ENCODE results near the gene AMZ1. TPM values are rescaled to one million over a fixed set of nuclear protein-coding genes. Genes with fewer than 3 reads are reported as not detected.

Gene AMZ1
- total and polyA plus RNA-seq, 10 of the 15 experiments (the other 5 are each of a cell fraction or from before 2014, with no cell fraction given): 0.02 to 2.0 (median 0.69) TPM

DNA sequence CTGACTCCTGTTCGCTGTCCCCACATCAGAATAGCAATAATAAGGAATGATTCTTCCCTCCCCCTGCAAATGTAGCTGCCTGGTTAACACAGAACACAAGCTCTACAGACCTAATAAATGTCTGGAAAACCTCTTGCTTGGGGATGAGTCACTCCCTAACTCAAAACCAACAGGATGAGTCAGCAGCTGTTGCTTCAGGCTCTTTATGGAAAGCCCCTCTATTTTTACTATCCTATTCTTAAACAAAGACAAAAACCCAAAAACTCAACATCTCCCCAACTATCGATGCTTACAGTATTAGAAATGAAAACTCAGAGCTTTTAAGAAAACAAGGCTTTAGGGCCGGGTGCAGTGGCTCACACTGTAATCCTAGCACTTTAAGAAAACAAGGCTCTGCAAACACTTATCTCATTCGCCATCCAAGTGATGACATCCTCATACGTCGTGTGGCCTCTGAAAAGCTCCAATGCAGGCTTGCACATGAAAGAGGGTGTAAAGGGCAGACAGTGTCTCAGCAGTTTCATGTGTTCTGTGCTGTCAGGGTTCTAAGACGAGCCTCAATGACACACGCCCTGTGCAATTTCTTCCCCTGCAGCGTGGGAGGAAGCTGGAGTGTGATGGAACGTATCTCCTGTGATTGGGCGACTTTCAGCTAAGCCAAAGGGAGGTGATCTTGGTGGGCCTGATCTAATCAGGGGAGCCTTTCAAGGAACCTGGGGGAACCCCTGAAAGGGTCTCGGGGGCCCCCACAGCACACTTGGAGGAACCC, 70.1 kb downstream of the AMZ1 start:
- Histone ChIP-seq H3K4me1 (ENCODE audit: control insufficient read depth, insufficient read depth, low read length) (peaks cover 33% of the 10 kb centered on the region), H3K4me2 (ENCODE audit: control insufficient read depth, insufficient read depth) (peak overlapping the region; percentile 72), H3K27me3 (replicated peaks in 1 of 2; ENCODE audit: control insufficient read depth in 2 of 2, insufficient read depth in 2 of 2, low read length in 1 of 2) (no peaks in the 10 kb centered on the region), H2AFZ (ENCODE audit: control insufficient read depth, low read depth, low read length) (peak overlapping the region; percentile 43), H3K36me3 (ENCODE audit: control insufficient read depth in 2 of 2, insufficient read depth in 2 of 2, low read length in 1 of 2) (peaks cover 0 to 4% of the 10 kb centered on the region in 2 experiments; a peak in 2 of 4 replicates), H3K27ac (ENCODE audit: control insufficient read depth, insufficient read depth) (peak overlapping the region; percentile 86), H3K9me3 (replicated peaks; ENCODE audit: control insufficient read depth, insufficient read depth, low read length) (no peaks in the 10 kb centered on the region; the same call in 2 of the 3 replicates), H3K9ac (ENCODE audit: control insufficient read depth, insufficient read depth, low read length) (peak overlapping the region; percentile 63), H3K4me3 (peak overlapping the region; percentile 64), H3K79me2 (ENCODE audit: control insufficient read depth, insufficient read depth, low read length) (peaks cover 2% of the 10 kb centered on the region), H4K20me1 (ENCODE audit: control insufficient read depth, insufficient read depth) (no peaks in the 10 kb centered on the region)
- FAIRE-seq (peak; percentile 73), ATAC-seq (peak; percentile 88), DNase-seq (ENCODE audit: low read depth, low spot score) (peak; percentile 78)
- in situ Hi-C loops (cut with MboI): no loop called here
- CTCF ChIA-PET: interaction anchor here (0.7 to 5.6 kb wide), 26 partner anchors 9 to 521 kb away, joined by 3 to 33 read pairs (median 4); no protein-coding TSS in a partner anchor
- SMC1A ChIA-PET (ENCODE audit: uncharacterized antibody, unreplicated experiment): interaction anchor here (0.7 to 5.3 kb wide), 25 partner anchors 10 to 137 kb away, joined by 3 to 31 read pairs (median 5); no protein-coding TSS in a partner anchor
- intact Hi-C loops (cut with micrococcal nuclease; ENCODE audit: unreplicated experiment): loop anchor here (1.0 to 5.0 kb wide), 4 partner anchors 48 to 105 kb away; partner anchors contain the start of gene GNA12
- 5% methylated on average over 12 of the region's 12 CpGs for WGBS (ENCODE audit: insufficient coverage, insufficient replicate concordance, low lambda C conversion rate, missing lambda C conversion rate)
- RAD21 ChIA-PET (ENCODE audit: unreplicated experiment): interaction anchor here (0.6 to 2.7 kb wide), 24 partner anchors 8 to 295 kb away, joined by 3 to 50 read pairs (median 4); no protein-coding TSS in a partner anchor
- POLR2A ChIA-PET: interaction anchor here (0.5 to 2.6 kb wide), 15 partner anchors 12 to 192 kb away, joined by 3 to 17 read pairs (median 4); no protein-coding TSS in a partner anchor
- BruUV-seq (replicated peaks): TSS peak; percentile 98
- TF ChIP-seq PML (IDR thresholded peaks at IDR 0.05; ENCODE audit: low read length): no peak; the same call in 1 of the 2 replicates
- TF ChIP-seq CBX5 (IDR thresholded peaks at IDR 0.05; ENCODE audit: low read depth): no peak
- TF ChIP-seq TCF12 (IDR thresholded peaks at IDR 0.05; ENCODE audit: low read depth, low read length): 0 out of 2 replicates have a peak, but pooled peaks have one; percentile 49
- TF ChIP-seq, protein P1, sequence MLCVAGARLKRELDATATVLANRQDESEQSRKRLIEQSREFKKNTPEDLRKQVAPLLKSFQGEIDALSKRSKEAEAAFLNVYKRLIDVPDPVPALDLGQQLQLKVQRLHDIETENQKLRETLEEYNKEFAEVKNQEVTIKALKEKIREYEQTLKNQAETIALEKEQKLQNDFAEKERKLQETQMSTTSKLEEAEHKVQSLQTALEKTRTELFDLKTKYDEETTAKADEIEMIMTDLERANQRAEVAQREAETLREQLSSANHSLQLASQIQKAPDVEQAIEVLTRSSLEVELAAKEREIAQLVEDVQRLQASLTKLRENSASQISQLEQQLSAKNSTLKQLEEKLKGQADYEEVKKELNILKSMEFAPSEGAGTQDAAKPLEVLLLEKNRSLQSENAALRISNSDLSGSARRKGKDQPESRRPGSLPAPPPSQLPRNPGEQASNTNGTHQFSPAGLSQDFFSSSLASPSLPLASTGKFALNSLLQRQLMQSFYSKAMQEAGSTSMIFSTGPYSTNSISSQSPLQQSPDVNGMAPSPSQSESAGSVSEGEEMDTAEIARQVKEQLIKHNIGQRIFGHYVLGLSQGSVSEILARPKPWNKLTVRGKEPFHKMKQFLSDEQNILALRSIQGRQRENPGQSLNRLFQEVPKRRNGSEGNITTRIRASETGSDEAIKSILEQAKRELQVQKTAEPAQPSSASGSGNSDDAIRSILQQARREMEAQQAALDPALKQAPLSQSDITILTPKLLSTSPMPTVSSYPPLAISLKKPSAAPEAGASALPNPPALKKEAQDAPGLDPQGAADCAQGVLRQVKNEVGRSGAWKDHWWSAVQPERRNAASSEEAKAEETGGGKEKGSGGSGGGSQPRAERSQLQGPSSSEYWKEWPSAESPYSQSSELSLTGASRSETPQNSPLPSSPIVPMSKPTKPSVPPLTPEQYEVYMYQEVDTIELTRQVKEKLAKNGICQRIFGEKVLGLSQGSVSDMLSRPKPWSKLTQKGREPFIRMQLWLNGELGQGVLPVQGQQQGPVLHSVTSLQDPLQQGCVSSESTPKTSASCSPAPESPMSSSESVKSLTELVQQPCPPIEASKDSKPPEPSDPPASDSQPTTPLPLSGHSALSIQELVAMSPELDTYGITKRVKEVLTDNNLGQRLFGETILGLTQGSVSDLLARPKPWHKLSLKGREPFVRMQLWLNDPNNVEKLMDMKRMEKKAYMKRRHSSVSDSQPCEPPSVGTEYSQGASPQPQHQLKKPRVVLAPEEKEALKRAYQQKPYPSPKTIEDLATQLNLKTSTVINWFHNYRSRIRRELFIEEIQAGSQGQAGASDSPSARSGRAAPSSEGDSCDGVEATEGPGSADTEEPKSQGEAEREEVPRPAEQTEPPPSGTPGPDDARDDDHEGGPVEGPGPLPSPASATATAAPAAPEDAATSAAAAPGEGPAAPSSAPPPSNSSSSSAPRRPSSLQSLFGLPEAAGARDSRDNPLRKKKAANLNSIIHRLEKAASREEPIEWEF (IDR thresholded peaks at IDR 0.05; ENCODE audit: insufficient replicate concordance, low read depth, low read length): no peak
- peak; percentile 94 for TF ChIP-seq NFIC (IDR thresholded peaks at IDR 0.05; ENCODE audit: low read depth, low read length)
- peak; percentile 87 for TF ChIP-seq MEF2A (IDR thresholded peaks at IDR 0.05; ENCODE audit: insufficient read depth, low read depth, low read length)
- no peak for TF ChIP-seq STAT3 (IDR thresholded peaks at IDR 0.05; ENCODE audit: low read depth, low read length)
- TF ChIP-seq ATF7 (IDR thresholded peaks at IDR 0.05; ENCODE audit: low read depth): peak; percentile 81; the same call in 1 of the 2 replicates
- TF ChIP-seq ZBED1 (IDR thresholded peaks at IDR 0.05; ENCODE audit: borderline replicate concordance): no peak
- TF ChIP-seq NR2C1 (IDR thresholded peaks at IDR 0.05): no peak
- no peak for TF ChIP-seq ATF3 (IDR thresholded peaks at IDR 0.05; ENCODE audit: borderline replicate concordance, extremely low read depth, low read depth, low read length)
- peak; percentile 85 for TF ChIP-seq FOXM1 (IDR thresholded peaks at IDR 0.05; ENCODE audit: low read depth, low read length)
- no peak for TF ChIP-seq MYB (IDR thresholded peaks at IDR 0.05; ENCODE audit: borderline replicate concordance, low read depth, low read length)
- peak; percentile 96 for TF ChIP-seq JUNB (IDR thresholded peaks at IDR 0.05)
- TF ChIP-seq MTA3 (IDR thresholded peaks at IDR 0.05; ENCODE audit: borderline replicate concordance, low read length): no peak
- TF ChIP-seq BCL3 (IDR thresholded peaks at IDR 0.05; ENCODE audit: borderline replicate concordance, insufficient read depth, low read depth, low read length, poor library complexity, severe bottlenecking): peak; percentile 66

Measured in GM12878 (cell line).